Naive thymus-derived CD4-positive, alpha-beta T cell (primary cell): ENCODE measurements around the gene FAM241A. TPM values are rescaled to one million over a fixed set of nuclear protein-coding genes. Genes with fewer than 3 reads are reported as not detected.
"Not testable (repeated sequence)": the region's sequence is repeated elsewhere in the genome, so short reads cannot be mapped to it uniquely, and the experiment has no call there.

Experiments used
- ATAC-seq: fragments of 150-1000 bp; cut with Tn5 transposase; 2 replicates; pipeline ENCODE4 v1.10.0; 2021; ENCODE audit warnings: mild to moderate bottlenecking, moderate library complexity
- CTCF ChIA-PET: fragments of 350-600 bp; sonication (Branson Sonifier 250); formaldehyde crosslinking; loops from one replicate; lab custom pipeline; 2021; ENCODE audit warnings: antibody characterized with exemption; lab: Charles Lee
- POLR2A ChIA-PET: fragments of 350-600 bp; sonication (Branson Sonifier 250); formaldehyde crosslinking; loops from one replicate; lab custom pipeline; 2021; ENCODE audit warnings: antibody characterized with exemption, inconsistent platforms; lab: Charles Lee
- DNase-seq, 9 donors: peaks; one replicate each; pipeline versions ENCODE4 v3.0.0 to v3.0.0-alpha.2; 2020 to 2022; ENCODE audit warnings: mixed read lengths in 1 of 9
- H3K27ac ChIP-seq: one replicate; pipeline ENCODE4 v1.7.0; 2013; ENCODE audit warnings: mild to moderate bottlenecking, low read depth, low read length, moderate library complexity
- H3K27me3 ChIP-seq, 2 donors: one replicate each; pipeline ENCODE4 v1.7.0; 2013; ENCODE audit warnings: low read length in 2 of 2, mild to moderate bottlenecking in 2 of 2, moderate library complexity in 2 of 2; ENCODE audit not compliant: control insufficient read depth in 2 of 2, insufficient read depth in 2 of 2
- H3K36me3 ChIP-seq, 3 experiments: 1 replicate in 2 of 3; 2 replicates in 1 of 3; pipeline ENCODE4 v1.7.0; 2013; ENCODE audit warnings: low read length in 3 of 3, mild to moderate bottlenecking in 3 of 3, moderate library complexity in 1 of 3; ENCODE audit not compliant: insufficient read depth in 3 of 3, control insufficient read depth in 2 of 3
- H3K4me1 ChIP-seq, 2 donors: one replicate each; pipeline ENCODE4 v1.7.0; 2013; ENCODE audit warnings: low read length in 2 of 2, mild to moderate bottlenecking in 2 of 2, moderate library complexity in 1 of 2; ENCODE audit not compliant: control insufficient read depth in 2 of 2, insufficient read depth in 2 of 2
- H3K4me3 ChIP-seq: 2 replicates; pipeline ENCODE4 v1.7.0; 2013; ENCODE audit warnings: mild to moderate bottlenecking, low read length
- H3K9me3 ChIP-seq, 3 experiments: 1 replicate in 2 of 3; 2 replicates in 1 of 3; pipeline ENCODE4 v1.7.0; 2013; ENCODE audit warnings: low read length in 3 of 3; ENCODE audit not compliant: control insufficient read depth in 2 of 3
- H3K27ac Mint-ChIP-seq, 9 donors: one replicate each; pipeline ENCODE4 v1.8.0; 2020 to 2022; ENCODE audit warnings: mixed read lengths in 9 of 9, mild to moderate bottlenecking in 8 of 9, moderate library complexity in 5 of 9, inconsistent platforms in 2 of 9
- H3K27me3 Mint-ChIP-seq, 5 donors: one replicate each; pipeline ENCODE4 v1.8.0; 2021 to 2022; ENCODE audit warnings: mixed read lengths in 5 of 5, mild to moderate bottlenecking in 1 of 5
- H3K36me3 Mint-ChIP-seq, 5 donors: one replicate each; pipeline ENCODE4 v1.8.0; 2020 to 2022; ENCODE audit warnings: mixed read lengths in 5 of 5, mild to moderate bottlenecking in 3 of 5, inconsistent platforms in 1 of 5
- H3K4me1 Mint-ChIP-seq, 7 donors: one replicate each; pipeline ENCODE4 v1.8.0; 2020 to 2022; ENCODE audit warnings: mixed read lengths in 7 of 7, mild to moderate bottlenecking in 3 of 7, inconsistent platforms in 1 of 7
- H3K4me3 Mint-ChIP-seq, 10 donors: one replicate each; pipeline ENCODE4 v1.8.0; 2020 to 2022; ENCODE audit warnings: mild to moderate bottlenecking in 10 of 10, mixed read lengths in 10 of 10, moderate library complexity in 6 of 10, inconsistent platforms in 2 of 10
- H3K9me3 Mint-ChIP-seq, 11 donors: one replicate each; pipeline ENCODE4 v1.8.0; 2020 to 2022; ENCODE audit warnings: mixed read lengths in 11 of 11, mild to moderate bottlenecking in 4 of 11, inconsistent platforms in 1 of 11, moderate library complexity in 1 of 11
- intact Hi-C, 2 donors: fragments of 100-400 bp; cut with micrococcal nuclease; formaldehyde crosslinking; loops; one replicate each; pipeline ENCODE4 v1.15.1; 2023
- polyA plus RNA-seq, 2 donors: library from polyadenylated mRNA; unstranded; fragments of 300-500 nt; fragmentation: Illumina TruSeq; gene quantifications; one replicate each; pipeline ENCODE4 v1.2.3, GENCODE V29; 2021
- total RNA-seq, 6 experiments: library from RNA in 5 of 6; stranded (reverse) in 5 of 6; gene quantifications; 1 replicate in 5 of 6; 2 replicates in 1 of 6; pipeline ENCODE4 v1.2.3 and lab custom pipeline; 2021 to 2026

Gene FAM241A
- total and polyA plus RNA-seq, 7 experiments from 2014 or later = 1.2 to 2.4 (median 2.0) TPM

GRCh38 chr4:112156553-112156952 lies 11.3 kb downstream of the FAM241A start:
- ATAC-seq = no peak
- H3K9me3 ChIP-seq = no peaks in the 10 kb centered on the region

DNA sequence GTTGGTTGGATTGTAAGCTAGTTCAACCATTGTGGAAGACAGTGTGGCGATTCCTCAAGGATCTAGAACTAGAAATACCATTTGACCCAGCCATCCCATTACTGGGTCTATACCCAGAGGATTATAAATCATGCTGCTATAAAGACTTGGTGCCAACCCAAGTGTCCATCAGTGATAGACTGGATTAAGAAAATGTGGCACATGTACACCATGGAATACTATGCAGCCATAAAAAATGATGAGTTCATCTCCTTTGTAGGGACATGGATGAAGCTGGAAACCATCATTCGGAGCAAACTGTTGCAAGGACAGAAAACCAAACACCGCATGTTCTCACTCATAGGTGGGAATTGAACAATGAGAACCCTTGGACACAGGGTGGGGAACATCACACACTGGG lies 18.5 kb downstream of the FAM241A start:
- H3K27ac Mint-ChIP-seq, H3K27me3 Mint-ChIP-seq, CTCF ChIA-PET, intact Hi-C loops, DNase-seq, H3K9me3 ChIP-seq, H3K4me3 Mint-ChIP-seq, ATAC-seq, H3K27ac ChIP-seq, H3K27me3 ChIP-seq, H3K4me3 ChIP-seq, H3K36me3 ChIP-seq: not testable (repeated sequence)
- POLR2A ChIA-PET = interaction anchor here (0.7 kb wide), 1 partner anchor 14 kb away, joined by 3 read pairs; no protein-coding TSS in a partner anchor
- H3K4me1 ChIP-seq = peaks cover 0 to 12% of the 10 kb centered on the region in 2 donors
- H3K4me1 Mint-ChIP-seq = peaks cover 8 to 27% (median 20%) of the 10 kb centered on the region in 7 donors
- H3K9me3 Mint-ChIP-seq = peaks cover 0 to 22% (median 4%) of the 10 kb centered on the region in 11 donors
- peaks cover 6 to 30% (median 14%) of the 10 kb centered on the region in 5 donors for H3K36me3 Mint-ChIP-seq

More at GRCh38 chr4:112156553-112156952, 11.3 kb downstream of the FAM241A start:
- Histone ChIP-seq H3K27ac (no peak overlapping the region), H3K4me3 (no peak overlapping the region), H3K27me3 (no peaks in the 10 kb centered on the region), H3K4me1 (peaks cover 0 to 15% of the 10 kb centered on the region in 2 donors), H3K36me3 (no peaks in the 10 kb centered on the region)
- Mint-ChIP-seq H3K9me3 (peaks cover 0 to 15% (median 3%) of the 10 kb centered on the region in 11 donors), H3K36me3 (peaks cover 0 to 30% (median 12%) of the 10 kb centered on the region in 5 donors), H3K27ac (no peak overlapping the region), H3K4me3 (no peak overlapping the region), H3K27me3 (no peaks in the 10 kb centered on the region), H3K4me1 (peaks cover 14 to 37% (median 27%) of the 10 kb centered on the region in 7 donors)
- ChIA-PET CTCF (no interaction called here), POLR2A (no interaction called here)
- DNase-seq = no peak
- intact Hi-C loops = no loop called here

DNA sequence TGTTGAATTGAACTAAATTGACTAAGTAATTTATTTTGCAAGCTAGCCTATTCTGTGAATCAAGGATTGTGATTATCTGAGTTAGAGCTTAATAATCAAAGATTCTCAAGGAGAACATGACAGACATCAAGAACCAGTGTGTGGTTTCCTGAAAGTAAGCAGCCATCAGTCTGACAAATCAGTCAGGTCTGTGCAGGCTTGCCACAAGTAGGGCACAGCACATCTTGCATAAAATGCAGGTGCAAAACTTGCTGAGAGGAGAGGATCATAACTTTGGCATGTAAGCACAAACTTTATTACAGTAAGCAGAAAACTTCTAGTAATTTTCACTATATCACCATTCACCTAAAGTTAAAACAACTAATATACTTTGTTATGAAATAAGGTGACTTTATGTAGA lies 22.5 kb downstream of the FAM241A start:
- intact Hi-C loops = loop anchor here (1.0 to 5.0 kb wide), 4 partner anchors 9 to 45 kb away; no protein-coding TSS in a partner anchor
- peaks cover 0 to 8% (median 3%) of the 10 kb centered on the region in 5 donors for H3K36me3 Mint-ChIP-seq
- ChIA-PET CTCF (interaction anchor here (0.6 kb wide), 1 partner anchor 59 kb away, joined by 4 read pairs; no protein-coding TSS in a partner anchor), POLR2A (no interaction called here)
- H3K27ac ChIP-seq = peak overlapping the region; percentile 17
- no peaks in the 10 kb centered on the region for H3K9me3 ChIP-seq
- peak in 7 of 9 donors; percentile 18 to 51 (median 30) for DNase-seq
- peak; percentile 89 for ATAC-seq
- H3K4me3 Mint-ChIP-seq = peak overlapping the region in 6 of 10 donors; percentile 1 to 54 (median 16)
- peaks cover 0 to 6% (median 0%) of the 10 kb centered on the region in 11 donors for H3K9me3 Mint-ChIP-seq
- peaks cover 0 to 12% of the 10 kb centered on the region in 2 donors for H3K4me1 ChIP-seq
- H3K27me3 ChIP-seq = no peaks in the 10 kb centered on the region
- H3K27ac Mint-ChIP-seq = peak overlapping the region in 7 of 9 donors; percentile 4 to 69 (median 42)
- H3K4me1 Mint-ChIP-seq = peaks cover 7 to 58% (median 32%) of the 10 kb centered on the region in 7 donors
- no peak overlapping the region for H3K4me3 ChIP-seq
- H3K36me3 ChIP-seq = no peaks in the 10 kb centered on the region
- no peaks in the 10 kb centered on the region for H3K27me3 Mint-ChIP-seq

GRCh38 chr4:112168719-112169500 lies 23.7 kb downstream of the FAM241A start:
- no peaks in the 10 kb centered on the region for H3K9me3 ChIP-seq
- Mint-ChIP-seq H3K4me3 (peak overlapping the region in 1 of 10 donors; percentile 9), H3K4me1 (peaks cover 6 to 58% (median 32%) of the 10 kb centered on the region in 7 donors), H3K9me3 (peaks cover 0 to 6% (median 0%) of the 10 kb centered on the region in 11 donors), H3K36me3 (peaks cover 2 to 13% (median 6%) of the 10 kb centered on the region in 5 donors), H3K27ac (peak overlapping the region in 2 of 9 donors; percentile 38 to 57), H3K27me3 (no peaks in the 10 kb centered on the region)
- CTCF ChIA-PET = no interaction called here
- H3K4me1 ChIP-seq = peaks cover 0 to 12% of the 10 kb centered on the region in 2 donors
- H3K27ac ChIP-seq = no peak overlapping the region
- no peak overlapping the region for H3K4me3 ChIP-seq
- no peaks in the 10 kb centered on the region for H3K27me3 ChIP-seq
- DNase-seq = no peak
- H3K36me3 ChIP-seq = no peaks in the 10 kb centered on the region
- intact Hi-C loops = loop anchor here (2.0 to 5.0 kb wide), 2 partner anchors 16 to 43 kb away; no protein-coding TSS in a partner anchor
- POLR2A ChIA-PET = no interaction called here
- no peak for ATAC-seq

GRCh38 chr4:112170451-112170993 lies 25.3 kb downstream of the FAM241A start:
- Histone ChIP-seq H3K27ac (no peak overlapping the region), H3K4me3 (no peak overlapping the region), H3K4me1 (peaks cover 0 to 12% of the 10 kb centered on the region in 2 donors), H3K27me3 (no peaks in the 10 kb centered on the region), H3K9me3 (no peaks in the 10 kb centered on the region), H3K36me3 (no peaks in the 10 kb centered on the region)
- CTCF ChIA-PET = no interaction called here
- intact Hi-C loops = no loop called here
- Mint-ChIP-seq H3K36me3 (peaks cover 0 to 18% (median 7%) of the 10 kb centered on the region in 5 donors), H3K9me3 (no peaks in the 10 kb centered on the region), H3K27me3 (no peaks in the 10 kb centered on the region), H3K27ac (no peak overlapping the region), H3K4me3 (no peak overlapping the region), H3K4me1 (peaks cover 9 to 54% (median 28%) of the 10 kb centered on the region in 7 donors)
- POLR2A ChIA-PET = no interaction called here
- ATAC-seq = no peak
- no peak for DNase-seq

- H3K36me3 ChIP-seq, ATAC-seq, H3K4me3 ChIP-seq, H3K27me3 Mint-ChIP-seq, H3K9me3 Mint-ChIP-seq, DNase-seq, H3K4me3 Mint-ChIP-seq, POLR2A ChIA-PET, H3K27me3 ChIP-seq, H3K9me3 ChIP-seq, CTCF ChIA-PET, intact Hi-C loops, H3K27ac ChIP-seq, H3K27ac Mint-ChIP-seq: not testable (repeated sequence)
- H3K4me1 Mint-ChIP-seq = peaks cover 9 to 58% (median 31%) of the 10 kb centered on the region in 7 donors
- peaks cover 0 to 12% of the 10 kb centered on the region in 2 donors for H3K4me1 ChIP-seq
- H3K36me3 Mint-ChIP-seq = peaks cover 0 to 18% (median 5%) of the 10 kb centered on the region in 5 donors
Observed at GRCh38 chr4:112171051-112171763, 26.0 kb downstream of the FAM241A start.
